Fibroblast of lung (primary cell): Measurements from ENCODE around the gene DNAJC5.

Source experiments
- EZH2 ChIP-seq: IDR thresholded peaks from 2 replicates; pipeline ENCODE4 v1.5.1; 2012; ENCODE audit warnings: low read length, control low read depth, mild to moderate bottlenecking; ENCODE audit errors: missing control alignments
- TF ChIP-seq, protein P1 (sequence below), 2 donors: IDR thresholded peaks in 1 of 2; conservative IDR thresholded peaks in 1 of 2; 1 replicate in 1 of 2; 2 replicates in 1 of 2; pipeline ENCODE4 v1.5.1; 2011 to 2012; ENCODE audit warnings: low read length in 2 of 2, control low read depth in 1 of 2, inconsistent platforms in 1 of 2, low read depth in 1 of 2, mild to moderate bottlenecking in 1 of 2

DNA sequence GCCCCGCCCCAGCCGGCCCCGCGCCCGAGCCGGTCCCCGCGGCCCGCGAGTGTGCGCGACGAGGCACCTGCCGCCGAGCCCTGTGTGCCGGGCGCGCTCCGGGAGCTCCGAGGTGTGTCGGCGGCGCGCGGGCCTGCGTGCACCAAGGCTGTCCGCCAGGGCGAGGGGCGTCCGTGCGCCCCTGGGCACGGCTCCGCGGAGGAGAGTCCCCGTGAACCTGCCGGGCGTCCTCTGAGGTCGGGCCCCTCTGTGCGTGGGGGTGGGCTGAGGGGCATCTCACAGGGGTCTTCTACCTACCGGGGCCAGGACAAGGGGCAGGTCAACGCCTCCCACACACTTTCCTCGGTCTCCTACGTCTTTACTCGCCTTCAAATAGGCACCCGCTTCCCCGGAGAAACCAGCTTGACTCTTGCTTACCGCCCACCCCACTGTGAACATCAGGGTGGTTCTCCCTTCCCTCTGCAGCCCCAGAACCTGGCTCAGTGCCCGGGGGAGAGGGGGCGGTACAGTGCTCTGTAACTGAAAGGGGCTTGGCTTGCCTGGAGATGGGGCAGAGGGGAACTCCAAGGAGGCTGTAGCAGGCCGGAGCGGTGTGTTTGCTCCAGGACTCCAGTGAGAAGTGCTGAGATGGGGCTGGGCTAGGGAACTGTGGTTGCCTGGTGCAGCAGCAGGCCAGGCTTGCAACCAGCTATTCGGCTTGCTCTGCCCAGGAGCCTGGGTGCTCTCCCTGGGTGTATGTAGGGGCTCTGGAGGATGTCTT is 84.8 kb downstream of the DNAJC5 start, which contains the start of gene SAMD10:
- TF ChIP-seq, protein P1, sequence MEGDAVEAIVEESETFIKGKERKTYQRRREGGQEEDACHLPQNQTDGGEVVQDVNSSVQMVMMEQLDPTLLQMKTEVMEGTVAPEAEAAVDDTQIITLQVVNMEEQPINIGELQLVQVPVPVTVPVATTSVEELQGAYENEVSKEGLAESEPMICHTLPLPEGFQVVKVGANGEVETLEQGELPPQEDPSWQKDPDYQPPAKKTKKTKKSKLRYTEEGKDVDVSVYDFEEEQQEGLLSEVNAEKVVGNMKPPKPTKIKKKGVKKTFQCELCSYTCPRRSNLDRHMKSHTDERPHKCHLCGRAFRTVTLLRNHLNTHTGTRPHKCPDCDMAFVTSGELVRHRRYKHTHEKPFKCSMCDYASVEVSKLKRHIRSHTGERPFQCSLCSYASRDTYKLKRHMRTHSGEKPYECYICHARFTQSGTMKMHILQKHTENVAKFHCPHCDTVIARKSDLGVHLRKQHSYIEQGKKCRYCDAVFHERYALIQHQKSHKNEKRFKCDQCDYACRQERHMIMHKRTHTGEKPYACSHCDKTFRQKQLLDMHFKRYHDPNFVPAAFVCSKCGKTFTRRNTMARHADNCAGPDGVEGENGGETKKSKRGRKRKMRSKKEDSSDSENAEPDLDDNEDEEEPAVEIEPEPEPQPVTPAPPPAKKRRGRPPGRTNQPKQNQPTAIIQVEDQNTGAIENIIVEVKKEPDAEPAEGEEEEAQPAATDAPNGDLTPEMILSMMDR (conservative IDR thresholded peaks at IDR 0.05 in 1 of 2, IDR thresholded peaks at IDR 0.05 in 1 of 2; ENCODE audit: low read depth in 1 of 2, low read length in 2 of 2), result no peak
- no peak for TF ChIP-seq EZH2
